HG03442 (cell line): ENCODE data around the gene OR4D11.
A peak's percentile ranks its signal among the peaks of the same experiment; 100 is the strongest.
"Not testable (repeated sequence)": the region's sequence is repeated elsewhere in the genome, so short reads cannot be mapped to it uniquely, and the experiment has no call there.

Experiments
- ATAC-seq: cut with Tn5 transposase; IDR thresholded peaks from one replicate; pipeline ENCODE4 v1.9.1; 2021; ENCODE audit warnings: mild to moderate bottlenecking, moderate library complexity; ENCODE audit not compliant: unreplicated experiment

Gene OR4D11

GRCh38 chr11:59547605-59548308, 44.4 kb downstream of the OR4D11 start:
- not testable (repeated sequence) for ATAC-seq

- ATAC-seq = no peak
Measured at GRCh38 chr11:59548309-59548656, 44.9 kb downstream of the OR4D11 start.

DNA sequence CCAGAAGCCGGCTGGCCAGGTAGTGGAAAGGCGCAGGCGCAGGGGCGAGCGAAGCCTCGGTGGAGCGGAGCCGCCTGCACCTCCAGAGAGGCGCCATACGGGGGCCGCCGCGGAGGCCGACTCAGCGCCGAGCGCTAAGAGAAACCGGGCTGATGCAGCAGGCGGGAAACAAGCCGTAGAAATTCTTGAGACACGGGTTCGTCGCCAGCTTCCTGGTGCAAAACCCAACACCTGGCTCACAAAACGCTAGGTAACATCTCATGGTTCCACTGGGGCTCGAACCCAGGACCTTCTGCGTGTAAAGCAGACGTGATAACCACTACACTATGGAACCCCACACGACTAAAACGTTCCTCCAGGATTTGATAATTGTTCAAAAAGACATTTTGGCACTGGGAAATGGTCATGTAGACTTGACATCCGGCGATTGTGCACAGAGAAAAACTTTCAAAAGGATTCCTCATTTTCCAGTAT, 47.0 kb downstream of the OR4D11 start:
- peak; percentile 90 for ATAC-seq

DNA sequence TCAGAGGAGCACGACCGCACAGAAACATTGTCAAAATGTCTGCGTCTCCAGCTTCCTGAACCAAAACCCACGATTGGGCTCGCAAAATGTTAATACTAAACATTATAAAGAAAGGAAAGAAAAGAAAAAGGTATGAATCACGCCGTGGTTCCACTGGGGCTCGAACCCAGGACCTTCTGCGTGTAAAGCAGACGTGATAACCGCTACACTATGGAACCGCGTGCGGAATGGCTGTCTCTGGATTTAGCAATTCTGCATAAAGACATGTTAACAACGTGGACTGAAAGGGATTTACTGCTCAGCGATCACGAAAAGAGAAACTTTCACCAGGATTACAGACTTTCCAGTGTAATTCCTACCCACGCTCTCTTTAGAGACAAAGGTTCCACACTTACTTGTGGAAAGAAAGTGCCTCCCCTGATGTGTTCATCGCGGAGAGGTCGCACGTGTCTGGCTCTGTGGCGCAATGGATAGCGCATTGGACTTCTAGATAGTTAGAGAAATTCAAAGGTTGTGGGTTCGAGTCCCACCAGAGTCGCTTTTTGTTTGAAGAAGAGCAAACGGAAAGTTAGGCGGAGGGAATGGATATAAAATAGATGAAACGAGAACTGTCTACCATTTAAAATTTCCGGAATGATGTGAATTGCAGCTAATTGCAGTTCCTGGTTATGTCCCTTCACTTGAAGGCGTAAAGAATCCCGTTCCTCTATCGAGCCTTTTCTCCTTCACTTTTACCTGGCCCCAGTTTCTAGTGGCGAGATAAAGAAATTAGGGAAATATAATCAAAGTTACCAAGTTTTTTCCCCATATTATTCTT, 47.7 kb downstream of the OR4D11 start:
- ATAC-seq = peak; percentile 31

DNA sequence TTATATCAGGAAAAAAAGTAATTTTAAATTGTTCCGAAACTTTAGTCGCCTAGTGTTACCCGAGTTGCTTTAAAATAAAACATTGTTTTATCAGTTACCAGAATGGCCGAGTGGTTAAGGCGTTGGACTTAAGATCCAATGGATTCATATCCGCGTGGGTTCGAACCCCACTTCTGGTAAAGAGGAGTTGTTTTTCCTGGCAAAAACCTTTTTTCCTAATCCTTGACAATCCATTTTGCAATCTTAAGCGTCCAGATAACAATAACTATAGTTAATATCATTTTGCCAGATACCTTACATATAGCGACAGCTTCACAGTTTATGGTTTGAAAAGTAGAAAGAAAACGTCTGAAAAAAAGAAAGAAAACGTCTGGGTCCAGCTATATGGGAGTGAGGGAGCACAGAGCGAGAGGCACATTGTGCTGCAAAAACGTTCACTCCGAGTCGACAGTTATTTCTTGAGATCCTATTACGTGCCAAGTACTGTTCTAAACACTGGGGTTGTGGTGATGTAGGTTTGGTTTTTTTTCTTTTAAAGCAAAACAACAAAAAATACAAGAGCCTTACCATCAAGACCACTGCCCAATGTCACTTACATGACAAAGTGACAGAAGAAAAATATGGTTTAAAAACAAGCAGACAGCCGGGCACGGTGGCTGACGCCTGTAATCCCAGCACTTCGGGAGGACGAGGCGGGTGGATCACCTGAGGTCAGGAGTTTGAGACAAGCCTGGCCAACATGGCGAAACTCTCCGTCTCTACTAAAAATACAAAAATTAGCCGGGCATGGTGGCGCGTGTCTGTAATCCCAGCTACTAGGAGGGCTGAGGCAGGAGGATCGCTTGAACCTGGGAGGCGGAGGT, 48.5 kb downstream of the OR4D11 start:
- ATAC-seq = no peak

DNA sequence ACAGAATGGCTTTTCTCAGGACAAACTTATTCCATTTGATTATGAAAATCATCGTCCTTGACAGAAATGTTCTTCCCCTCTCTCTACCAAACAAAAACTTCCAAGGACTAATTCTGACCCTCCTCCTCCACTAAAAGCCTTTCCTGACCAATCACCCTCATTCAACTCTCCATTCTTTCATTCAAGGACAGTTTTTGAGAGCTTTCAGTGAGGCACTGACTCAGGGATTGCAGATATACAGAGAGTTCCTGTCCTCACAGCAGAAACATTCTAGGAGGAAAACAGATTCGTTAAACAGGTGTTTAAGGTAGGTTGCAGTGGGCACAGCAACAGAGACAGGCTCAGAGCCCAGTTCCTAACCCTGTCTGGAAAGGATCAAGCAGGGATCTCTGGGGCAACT, 49.5 kb downstream of the OR4D11 start:
- no peak for ATAC-seq

GRCh38 chr11:59553323-59553722, 49.9 kb downstream of the OR4D11 start:
- no peak for ATAC-seq
